HL-60 (cell line): ENCODE measurements around the gene SLC37A2.
"Not testable (repeated sequence)": the region's sequence is repeated elsewhere in the genome, so short reads cannot be mapped to it uniquely, and the experiment has no call there.

Experiments
- DNase-seq, 2 experiments: peaks; one replicate each; pipeline ENCODE4 v3.0.0-alpha.2; 2010 to 2020; ENCODE audit warnings: low read depth in 1 of 2, low spot score in 1 of 2
- H3K27ac ChIP-seq: fragments of 250-450 bp; sonication (Bioruptor Pico); replicated peaks from 2 replicates; pipeline ENCODE4 v1.5.1; 2020; ENCODE audit warnings: mild to moderate bottlenecking, moderate library complexity
- H3K27me3 ChIP-seq: fragments of 250-450 bp; sonication (Bioruptor Pico); 2 replicates; pipeline ENCODE4 v1.5.1; 2021; ENCODE audit warnings: mild to moderate bottlenecking, moderate library complexity; ENCODE audit not compliant: insufficient read depth, poor library complexity, severe bottlenecking
- H3K4me3 ChIP-seq: replicated peaks from 2 replicates; pipeline ENCODE4 v1.5.1; 2011; ENCODE audit warnings: mild to moderate bottlenecking, control low read depth, low read length; ENCODE audit not compliant: insufficient read depth
- GABPA ChIP-seq: IDR thresholded peaks from 2 replicates; pipeline ENCODE4 v1.6.1; 2012; ENCODE audit warnings: low read depth
- POLR2AphosphoS5 ChIP-seq: IDR thresholded peaks from 2 replicates; pipeline ENCODE4 v1.6.1; 2012; ENCODE audit warnings: low read depth
- SPI1 ChIP-seq: IDR thresholded peaks from 2 replicates; pipeline ENCODE4 v1.6.1; 2012; ENCODE audit warnings: low read depth, mild to moderate bottlenecking, borderline replicate concordance
- TF ChIP-seq, protein P1 (sequence below): IDR thresholded peaks from one replicate; pipeline ENCODE4 v1.5.1; 2011; ENCODE audit warnings: low read length, control low read depth, inconsistent platforms; ENCODE audit not compliant: insufficient read depth
- TF ChIP-seq, protein P2 (sequence below): IDR thresholded peaks from 2 replicates; pipeline ENCODE4 v1.6.1; 2012; ENCODE audit warnings: low read depth; ENCODE audit not compliant: insufficient replicate concordance

The SLC37A2 gene

DNA sequence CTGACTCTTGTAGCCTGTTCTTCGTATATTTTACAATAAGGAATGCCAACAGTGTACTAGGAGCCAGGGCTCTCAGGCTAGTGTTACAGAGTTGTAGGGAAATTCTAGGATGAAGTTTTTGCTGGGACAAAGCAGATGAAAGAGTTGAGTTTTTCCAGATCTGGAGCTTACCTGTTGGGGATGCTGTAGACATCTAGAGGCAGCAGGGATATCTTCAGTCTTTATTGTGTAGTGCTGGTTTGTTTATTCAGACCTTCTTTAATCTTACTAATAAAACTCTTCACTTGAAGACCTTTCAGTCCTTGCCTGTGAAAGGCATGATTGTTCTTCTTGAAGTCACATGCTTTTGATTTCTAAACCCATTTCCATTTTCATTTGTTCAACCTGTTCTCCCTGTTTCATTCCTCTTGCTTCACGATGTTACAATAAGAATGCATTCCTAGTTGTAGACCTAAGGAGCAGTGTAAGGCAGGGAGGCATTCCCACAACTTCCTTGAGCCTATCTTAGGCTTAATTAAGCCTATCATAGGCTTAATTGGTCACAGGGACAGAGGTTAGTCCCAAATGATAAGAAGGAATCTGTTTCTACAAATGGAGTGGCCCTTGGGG lies 7.9 kb upstream of the SLC37A2 start:
- DNase-seq = no peak
- Histone ChIP-seq H3K27ac (no peak overlapping the region), H3K4me3 (no peak overlapping the region), H3K27me3 (no peaks in the 10 kb centered on the region)
- no peak for TF ChIP-seq POLR2AphosphoS5
- TF ChIP-seq, protein P1, sequence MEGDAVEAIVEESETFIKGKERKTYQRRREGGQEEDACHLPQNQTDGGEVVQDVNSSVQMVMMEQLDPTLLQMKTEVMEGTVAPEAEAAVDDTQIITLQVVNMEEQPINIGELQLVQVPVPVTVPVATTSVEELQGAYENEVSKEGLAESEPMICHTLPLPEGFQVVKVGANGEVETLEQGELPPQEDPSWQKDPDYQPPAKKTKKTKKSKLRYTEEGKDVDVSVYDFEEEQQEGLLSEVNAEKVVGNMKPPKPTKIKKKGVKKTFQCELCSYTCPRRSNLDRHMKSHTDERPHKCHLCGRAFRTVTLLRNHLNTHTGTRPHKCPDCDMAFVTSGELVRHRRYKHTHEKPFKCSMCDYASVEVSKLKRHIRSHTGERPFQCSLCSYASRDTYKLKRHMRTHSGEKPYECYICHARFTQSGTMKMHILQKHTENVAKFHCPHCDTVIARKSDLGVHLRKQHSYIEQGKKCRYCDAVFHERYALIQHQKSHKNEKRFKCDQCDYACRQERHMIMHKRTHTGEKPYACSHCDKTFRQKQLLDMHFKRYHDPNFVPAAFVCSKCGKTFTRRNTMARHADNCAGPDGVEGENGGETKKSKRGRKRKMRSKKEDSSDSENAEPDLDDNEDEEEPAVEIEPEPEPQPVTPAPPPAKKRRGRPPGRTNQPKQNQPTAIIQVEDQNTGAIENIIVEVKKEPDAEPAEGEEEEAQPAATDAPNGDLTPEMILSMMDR = no peak
- TF ChIP-seq, protein P2, sequence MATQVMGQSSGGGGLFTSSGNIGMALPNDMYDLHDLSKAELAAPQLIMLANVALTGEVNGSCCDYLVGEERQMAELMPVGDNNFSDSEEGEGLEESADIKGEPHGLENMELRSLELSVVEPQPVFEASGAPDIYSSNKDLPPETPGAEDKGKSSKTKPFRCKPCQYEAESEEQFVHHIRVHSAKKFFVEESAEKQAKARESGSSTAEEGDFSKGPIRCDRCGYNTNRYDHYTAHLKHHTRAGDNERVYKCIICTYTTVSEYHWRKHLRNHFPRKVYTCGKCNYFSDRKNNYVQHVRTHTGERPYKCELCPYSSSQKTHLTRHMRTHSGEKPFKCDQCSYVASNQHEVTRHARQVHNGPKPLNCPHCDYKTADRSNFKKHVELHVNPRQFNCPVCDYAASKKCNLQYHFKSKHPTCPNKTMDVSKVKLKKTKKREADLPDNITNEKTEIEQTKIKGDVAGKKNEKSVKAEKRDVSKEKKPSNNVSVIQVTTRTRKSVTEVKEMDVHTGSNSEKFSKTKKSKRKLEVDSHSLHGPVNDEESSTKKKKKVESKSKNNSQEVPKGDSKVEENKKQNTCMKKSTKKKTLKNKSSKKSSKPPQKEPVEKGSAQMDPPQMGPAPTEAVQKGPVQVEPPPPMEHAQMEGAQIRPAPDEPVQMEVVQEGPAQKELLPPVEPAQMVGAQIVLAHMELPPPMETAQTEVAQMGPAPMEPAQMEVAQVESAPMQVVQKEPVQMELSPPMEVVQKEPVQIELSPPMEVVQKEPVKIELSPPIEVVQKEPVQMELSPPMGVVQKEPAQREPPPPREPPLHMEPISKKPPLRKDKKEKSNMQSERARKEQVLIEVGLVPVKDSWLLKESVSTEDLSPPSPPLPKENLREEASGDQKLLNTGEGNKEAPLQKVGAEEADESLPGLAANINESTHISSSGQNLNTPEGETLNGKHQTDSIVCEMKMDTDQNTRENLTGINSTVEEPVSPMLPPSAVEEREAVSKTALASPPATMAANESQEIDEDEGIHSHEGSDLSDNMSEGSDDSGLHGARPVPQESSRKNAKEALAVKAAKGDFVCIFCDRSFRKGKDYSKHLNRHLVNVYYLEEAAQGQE = no peak
- no peak for TF ChIP-seq GABPA
- TF ChIP-seq SPI1 = no peak

DNA sequence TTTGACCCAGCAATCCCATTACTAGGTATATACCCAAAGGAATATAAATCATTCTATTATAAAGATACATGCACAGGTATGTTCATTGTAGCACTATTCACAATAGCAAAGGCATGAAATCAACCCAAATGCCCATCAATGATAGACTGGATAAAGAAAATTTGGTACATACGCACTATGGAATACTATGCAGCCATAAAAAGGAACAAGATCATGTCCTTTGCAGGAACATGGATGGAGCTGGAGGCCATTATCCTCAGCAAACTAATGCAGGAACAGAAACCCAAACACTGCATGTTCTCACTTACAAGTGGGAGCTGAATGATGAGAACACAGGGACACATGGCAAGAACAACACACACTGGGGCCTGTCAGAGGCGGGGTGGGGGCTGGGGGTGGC lies 7.0 kb upstream of the SLC37A2 start:
- not testable (repeated sequence) for DNase-seq, H3K27ac ChIP-seq, H3K4me3 ChIP-seq, H3K27me3 ChIP-seq

DNA sequence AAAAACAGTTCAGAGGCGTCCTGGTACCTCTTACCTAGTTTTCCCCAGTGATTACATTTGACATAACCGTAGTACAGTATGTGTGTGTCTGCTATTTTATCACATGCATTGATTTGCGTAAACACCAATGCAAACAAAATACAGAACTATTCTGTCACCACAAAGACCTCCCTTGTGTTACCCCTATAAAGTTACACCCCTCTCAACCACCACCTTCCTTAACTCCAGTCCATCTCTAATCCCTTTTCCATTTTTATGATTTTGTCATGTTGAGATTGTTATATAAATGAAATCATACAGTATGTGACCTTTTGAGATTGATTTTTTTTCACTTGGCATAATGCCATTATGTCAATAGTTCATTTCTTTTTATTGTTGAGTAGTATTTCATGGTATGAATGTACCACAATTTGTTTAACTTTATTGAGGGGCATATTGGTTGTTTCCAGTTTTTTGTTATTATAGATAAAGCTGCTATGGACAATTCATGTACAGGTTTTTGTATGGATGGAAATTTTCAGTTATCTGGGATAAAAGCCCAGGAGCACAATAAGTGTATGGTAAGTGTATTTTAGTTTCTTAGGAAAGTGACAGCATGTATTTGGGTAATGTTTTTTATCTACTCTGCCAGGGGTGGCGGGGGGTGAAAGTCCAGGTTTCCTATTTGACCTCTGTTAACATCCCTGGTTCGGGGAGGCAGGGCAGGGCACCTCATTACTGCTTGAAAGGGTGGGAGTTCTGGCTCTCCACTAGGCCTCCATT lies 6.0 kb upstream of the SLC37A2 start:
- H3K27ac ChIP-seq = no peak overlapping the region
- TF ChIP-seq, protein P2 = no peak
- TF ChIP-seq POLR2AphosphoS5 = no peak
- TF ChIP-seq, protein P1 = no peak
- no peak for TF ChIP-seq GABPA
- no peak for TF ChIP-seq SPI1
- no peak overlapping the region for H3K4me3 ChIP-seq
- H3K27me3 ChIP-seq = no peaks in the 10 kb centered on the region
- DNase-seq = no peak

DNA sequence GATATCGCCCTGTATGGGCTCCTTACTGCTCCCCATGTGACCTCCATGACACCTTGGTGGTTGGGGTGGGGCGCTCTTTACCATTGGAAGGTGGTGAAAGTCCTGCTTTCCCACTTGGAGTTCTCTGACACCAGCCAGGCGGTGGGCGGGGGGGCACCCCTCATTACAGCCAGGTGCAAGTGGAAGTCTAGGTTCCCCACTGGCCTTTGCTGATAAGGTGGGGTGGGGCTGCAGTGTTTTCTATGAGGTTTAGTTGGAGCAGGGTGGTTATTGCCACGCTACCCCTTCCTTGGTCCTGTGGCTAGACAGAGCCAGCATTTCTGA lies 5.5 kb upstream of the SLC37A2 start:
- TF ChIP-seq, protein P1 = no peak
- no peak for TF ChIP-seq GABPA
- TF ChIP-seq, protein P2 = no peak
- TF ChIP-seq POLR2AphosphoS5 = no peak
- no peak for TF ChIP-seq SPI1
- H3K27ac ChIP-seq = no peak overlapping the region
- H3K4me3 ChIP-seq = no peak overlapping the region
- no peak for DNase-seq
- H3K27me3 ChIP-seq = no peaks in the 10 kb centered on the region
